Endodermal cell (in vitro differentiated cells): ENCODE measurements around the gene RFLNA. TPM values are rescaled to one million over a fixed set of nuclear protein-coding genes. Genes with fewer than 3 reads are reported as not detected.

Experiments used
- DNase-seq: peaks from one replicate; pipeline ENCODE4 v3.0.0-alpha.2; 2017
- H3K27ac ChIP-seq: 2 replicates; pipeline ENCODE4 v1.5.1; 2013; ENCODE audit warnings: mild to moderate bottlenecking, low read depth, low read length, moderate library complexity
- H3K27me3 ChIP-seq: 2 replicates; pipeline ENCODE4 v1.6.1; 2013; ENCODE audit warnings: mild to moderate bottlenecking, low read length, moderate library complexity; ENCODE audit not compliant: insufficient read depth, control insufficient read depth, poor library complexity, severe bottlenecking
- H3K36me3 ChIP-seq: 2 replicates; pipeline ENCODE4 v1.7.0; 2013; ENCODE audit warnings: mild to moderate bottlenecking, low read length, moderate library complexity; ENCODE audit not compliant: control insufficient read depth, insufficient read depth
- H3K4me1 ChIP-seq: one replicate; pipeline ENCODE4 v1.7.0; 2013; ENCODE audit warnings: low read length; ENCODE audit not compliant: control insufficient read depth, insufficient read depth
- H3K4me3 ChIP-seq: 2 replicates; pipeline ENCODE4 v1.5.1; 2013; ENCODE audit warnings: mild to moderate bottlenecking, low read length, moderate library complexity
- H3K9ac ChIP-seq: 2 replicates; pipeline ENCODE4 v1.6.1; 2013; ENCODE audit warnings: mild to moderate bottlenecking, low read length, moderate library complexity; ENCODE audit not compliant: poor library complexity, severe bottlenecking; ENCODE audit errors: extremely low read depth
- H3K9me3 ChIP-seq: 2 replicates; pipeline ENCODE4 v1.6.1; 2013; ENCODE audit warnings: mild to moderate bottlenecking, low read length, moderate library complexity; ENCODE audit not compliant: control insufficient read depth
- H3K27ac Mint-ChIP-seq: 2 replicates; pipeline ENCODE4 v1.8.0; 2020; ENCODE audit warnings: mixed read lengths
- H3K27me3 Mint-ChIP-seq: 2 replicates; pipeline ENCODE4 v1.8.0; 2021; ENCODE audit warnings: mild to moderate bottlenecking, mixed read lengths; ENCODE audit not compliant: insufficient read depth
- H3K36me3 Mint-ChIP-seq: 2 replicates; pipeline ENCODE4 v1.8.0; 2020; ENCODE audit warnings: low read depth, mixed read lengths
- H3K4me1 Mint-ChIP-seq: 2 replicates; pipeline ENCODE4 v1.8.0; 2020; ENCODE audit warnings: mixed read lengths
- H3K4me3 Mint-ChIP-seq: 2 replicates; pipeline ENCODE4 v1.8.0; 2020; ENCODE audit warnings: mild to moderate bottlenecking, moderate library complexity, mixed read lengths
- H3K9me3 Mint-ChIP-seq: 2 replicates; pipeline ENCODE4 v1.8.0; 2020; ENCODE audit warnings: mild to moderate bottlenecking, mixed read lengths
- WGBS, 2 experiments: methylation state at CpG; one replicate each; pipeline versions ENCODE4 v1.1.5 to v1.1.7; 2013; ENCODE audit warnings: missing lambda C conversion rate in 2 of 2, mixed read lengths in 1 of 2; ENCODE audit not compliant: insufficient coverage in 1 of 2, insufficient read length in 1 of 2; 5-methylcytosine and 5-hydroxymethylcytosine counted together
- total RNA-seq, 2 donors: library from RNA; stranded (reverse); fragmentation: NEBNext Ultra II Directional in 1 of 2; extraction: Animal tissue kit (Norgen Biotek cat#: 25700) in 1 of 2; gene quantifications; 2 replicates in 1 of 2; 3 replicates in 1 of 2; pipeline ENCODE4 v1.2.1, GENCODE V29; 2021
- TF ChIP-seq, protein P1 (sequence below): fragments of 200-600 bp; sonication (generic); conservative IDR thresholded peaks from 2 replicates; pipeline ENCODE4 v1.5.0; 2021; ENCODE audit warnings: antibody characterized with exemption, mild to moderate bottlenecking

RFLNA gene
- total RNA-seq, 2 donors from 2014 or later: 1.2 to 2.0 TPM

DNA sequence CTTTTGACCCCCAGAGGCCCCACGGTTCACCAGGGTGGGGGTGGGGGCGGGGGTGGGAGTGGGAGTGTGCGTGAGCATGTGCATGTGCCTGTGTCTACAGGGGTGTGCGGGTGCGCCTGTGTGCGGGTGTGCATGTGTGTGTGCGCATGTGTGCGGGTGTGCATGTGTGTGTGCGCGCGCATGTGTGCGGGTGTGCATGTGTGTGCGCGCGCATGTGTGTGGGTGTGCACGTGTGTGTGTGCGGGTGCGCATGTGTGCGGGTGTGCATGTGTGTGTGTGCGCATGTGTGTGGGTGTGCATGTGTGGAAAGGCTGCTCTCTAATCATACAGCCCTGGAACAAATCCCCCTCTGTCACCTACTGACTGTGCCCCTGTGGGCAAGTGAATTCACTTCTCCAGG lies 38.8 kb downstream of the RFLNA start:
- H3K9me3 Mint-ChIP-seq: no peaks in the 10 kb centered on the region
- WGBS, 2 experiments: 81 to 89% methylated on average over 9 to 17 of the region's 20 CpGs
- no peak overlapping the region for H3K4me3 ChIP-seq
- peaks cover 29% of the 10 kb centered on the region for H3K36me3 ChIP-seq
- no peaks in the 10 kb centered on the region for H3K4me1 ChIP-seq
- H3K9ac ChIP-seq: no peak overlapping the region
- H3K4me1 Mint-ChIP-seq: no peaks in the 10 kb centered on the region
- H3K4me3 Mint-ChIP-seq: no peak overlapping the region
- no peak overlapping the region for H3K27ac Mint-ChIP-seq
- H3K9me3 ChIP-seq: no peaks in the 10 kb centered on the region
- H3K27ac ChIP-seq: no peak overlapping the region
- no peaks in the 10 kb centered on the region for H3K27me3 ChIP-seq
- DNase-seq: no peak
- no peaks in the 10 kb centered on the region for H3K27me3 Mint-ChIP-seq
- TF ChIP-seq, protein P1, sequence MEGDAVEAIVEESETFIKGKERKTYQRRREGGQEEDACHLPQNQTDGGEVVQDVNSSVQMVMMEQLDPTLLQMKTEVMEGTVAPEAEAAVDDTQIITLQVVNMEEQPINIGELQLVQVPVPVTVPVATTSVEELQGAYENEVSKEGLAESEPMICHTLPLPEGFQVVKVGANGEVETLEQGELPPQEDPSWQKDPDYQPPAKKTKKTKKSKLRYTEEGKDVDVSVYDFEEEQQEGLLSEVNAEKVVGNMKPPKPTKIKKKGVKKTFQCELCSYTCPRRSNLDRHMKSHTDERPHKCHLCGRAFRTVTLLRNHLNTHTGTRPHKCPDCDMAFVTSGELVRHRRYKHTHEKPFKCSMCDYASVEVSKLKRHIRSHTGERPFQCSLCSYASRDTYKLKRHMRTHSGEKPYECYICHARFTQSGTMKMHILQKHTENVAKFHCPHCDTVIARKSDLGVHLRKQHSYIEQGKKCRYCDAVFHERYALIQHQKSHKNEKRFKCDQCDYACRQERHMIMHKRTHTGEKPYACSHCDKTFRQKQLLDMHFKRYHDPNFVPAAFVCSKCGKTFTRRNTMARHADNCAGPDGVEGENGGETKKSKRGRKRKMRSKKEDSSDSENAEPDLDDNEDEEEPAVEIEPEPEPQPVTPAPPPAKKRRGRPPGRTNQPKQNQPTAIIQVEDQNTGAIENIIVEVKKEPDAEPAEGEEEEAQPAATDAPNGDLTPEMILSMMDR: no peak
- H3K36me3 Mint-ChIP-seq: peaks cover 58% of the 10 kb centered on the region

DNA sequence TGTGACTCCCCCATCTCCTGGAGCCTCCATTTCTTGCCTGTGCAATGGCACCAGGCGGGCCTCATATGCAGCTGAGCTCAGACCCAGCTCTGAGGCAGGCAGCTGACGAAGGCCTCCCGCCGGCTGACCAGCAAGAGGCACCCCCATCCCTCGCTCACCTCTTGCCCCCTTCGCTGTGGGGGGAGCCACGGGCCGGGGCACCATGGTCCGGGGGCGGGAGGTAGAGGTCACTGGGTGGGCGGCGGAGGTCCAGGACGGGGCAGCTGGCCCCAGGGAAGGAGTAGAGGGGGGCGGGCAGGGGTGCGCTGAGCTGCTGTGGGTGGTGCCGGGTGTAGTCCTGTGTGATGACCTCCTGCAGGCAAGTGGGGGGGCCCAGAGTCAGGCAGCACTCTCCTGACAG lies 39.4 kb downstream of the RFLNA start:
- Mint-ChIP-seq H3K36me3 (peaks cover 57% of the 10 kb centered on the region), H3K4me3 (no peak overlapping the region), H3K27me3 (no peaks in the 10 kb centered on the region), H3K27ac (no peak overlapping the region), H3K4me1 (no peaks in the 10 kb centered on the region), H3K9me3 (no peaks in the 10 kb centered on the region)
- Histone ChIP-seq H3K9me3 (no peaks in the 10 kb centered on the region), H3K9ac (no peak overlapping the region), H3K4me3 (no peak overlapping the region), H3K36me3 (peaks cover 29% of the 10 kb centered on the region), H3K4me1 (no peaks in the 10 kb centered on the region), H3K27me3 (no peaks in the 10 kb centered on the region), H3K27ac (peak overlapping the region; percentile 10)
- TF ChIP-seq, protein P1: no peak
- no peak for DNase-seq
- 89 to 97% methylated on average over 5 to 16 of the region's 16 CpGs for WGBS, 2 experiments

DNA sequence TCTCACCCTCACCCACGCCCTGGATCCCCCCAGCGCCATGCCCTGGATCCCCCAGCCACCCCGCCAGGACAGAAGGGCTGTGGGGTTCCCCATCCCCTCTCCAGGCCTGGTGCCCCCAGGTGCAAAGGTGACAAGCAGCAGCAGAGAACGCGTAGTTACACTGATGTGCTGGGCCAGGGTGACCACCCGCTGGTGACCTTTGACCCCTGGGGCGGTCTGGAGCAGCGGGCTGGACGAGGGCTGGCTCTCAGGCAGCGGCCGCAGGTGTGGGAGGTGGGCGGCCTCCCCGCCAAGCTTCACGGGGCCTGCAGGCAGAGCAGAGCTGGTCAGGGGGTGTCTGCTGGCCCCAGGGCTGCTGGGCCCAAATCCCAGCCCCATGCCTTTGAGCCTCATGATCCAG lies 40.1 kb downstream of the RFLNA start:
- TF ChIP-seq, protein P1: no peak
- no peak overlapping the region for H3K4me3 Mint-ChIP-seq
- no peaks in the 10 kb centered on the region for H3K9me3 Mint-ChIP-seq
- H3K27me3 Mint-ChIP-seq: no peaks in the 10 kb centered on the region
- H3K27ac Mint-ChIP-seq: no peak overlapping the region
- Histone ChIP-seq H3K4me1 (no peaks in the 10 kb centered on the region), H3K9me3 (no peaks in the 10 kb centered on the region), H3K27me3 (no peaks in the 10 kb centered on the region), H3K27ac (no peak overlapping the region), H3K4me3 (no peak overlapping the region), H3K36me3 (peaks cover 26% of the 10 kb centered on the region), H3K9ac (no peak overlapping the region)
- peaks cover 52% of the 10 kb centered on the region for H3K36me3 Mint-ChIP-seq
- DNase-seq: no peak
- 83 to 93% methylated on average over 6 to 14 of the region's 14 CpGs for WGBS, 2 experiments
- no peaks in the 10 kb centered on the region for H3K4me1 Mint-ChIP-seq
